Measurements from ENCODE around the gene LAMA5. TPM values are rescaled to one million over a fixed set of nuclear protein-coding genes. Genes with fewer than 3 reads are reported as not detected.

Gene LAMA5
- total and polyA plus RNA-seq, 9 donors: 30.9 to 107 (median 71.8) TPM

DNA sequence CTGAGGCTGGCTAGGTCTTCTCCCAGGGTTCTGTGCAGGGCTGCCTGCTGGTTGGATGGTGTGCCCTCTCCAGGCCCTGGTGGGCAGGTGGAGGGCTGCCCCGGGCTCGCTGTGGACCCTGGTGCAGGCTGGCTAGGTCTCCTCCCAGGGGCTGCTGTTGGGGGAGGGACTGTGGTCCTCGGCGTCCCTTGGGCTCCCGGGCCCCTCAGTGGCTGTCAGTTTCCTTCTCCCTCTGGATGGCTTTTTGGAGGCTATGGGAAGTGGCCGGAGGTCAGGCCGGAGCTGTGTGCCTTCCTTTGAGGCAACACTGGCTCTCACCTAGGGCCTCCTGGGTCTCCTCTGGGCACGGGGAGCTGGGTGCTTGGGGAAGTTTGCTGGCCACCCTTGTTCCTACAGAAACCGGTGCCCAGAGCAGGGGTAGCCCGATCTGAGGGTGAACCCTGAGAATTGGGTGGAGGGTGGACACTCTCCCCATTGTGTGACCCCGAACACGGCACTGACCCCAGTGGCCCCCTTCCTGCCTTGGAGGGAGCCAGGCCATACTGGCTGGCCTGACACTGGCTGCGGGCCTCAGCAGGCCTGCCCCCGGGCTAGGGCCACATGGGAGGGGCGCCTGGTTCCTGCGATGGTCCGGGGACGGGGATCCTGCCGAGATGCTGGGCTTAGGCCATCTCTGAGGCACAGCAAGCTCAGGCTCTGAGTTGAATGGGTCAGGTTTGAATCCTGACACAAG is 43.8 kb upstream of the LAMA5 start:
- peaks cover 5% of the 10 kb centered on the region for H3K27me3 ChIP-seq (ENCODE audit: control insufficient read depth, insufficient read depth, low read length)
- H3K9me3 ChIP-seq (replicated peaks; ENCODE audit: control insufficient read depth, low read depth, low read length): no peaks in the 10 kb centered on the region
- DNase-seq: no peak
- H3K4me1 ChIP-seq (ENCODE audit: control insufficient read depth, insufficient read depth, low read length): peaks cover 45% of the 10 kb centered on the region
- WGBS (ENCODE audit: insufficient coverage): 60% methylated on average over 13 of the region's 19 CpGs
- no peaks in the 10 kb centered on the region for H3K36me3 ChIP-seq (ENCODE audit: control insufficient read depth, insufficient read depth, low read length)
- H3K27ac ChIP-seq (ENCODE audit: low read length): no peak overlapping the region
- H3K4me3 ChIP-seq (ENCODE audit: low read length): no peak overlapping the region

- H3K36me3 ChIP-seq (ENCODE audit: control insufficient read depth, insufficient read depth, low read length): no peaks in the 10 kb centered on the region
- H3K9me3 ChIP-seq (replicated peaks; ENCODE audit: control insufficient read depth, low read depth, low read length): no peaks in the 10 kb centered on the region
- no peak overlapping the region for H3K27ac ChIP-seq (ENCODE audit: low read length)
- DNase-seq: peak; percentile 39
- H3K27me3 ChIP-seq (ENCODE audit: control insufficient read depth, insufficient read depth, low read length): peaks cover 5% of the 10 kb centered on the region
- H3K4me1 ChIP-seq (ENCODE audit: control insufficient read depth, insufficient read depth, low read length): peaks cover 51% of the 10 kb centered on the region
- no peak overlapping the region for H3K4me3 ChIP-seq (ENCODE audit: low read length)
- 7% methylated on average over 18 of the region's 30 CpGs for WGBS (ENCODE audit: insufficient coverage)
These were observed 43.0 kb upstream of the LAMA5 start for GRCh38 chr20:62409931-62410745.

GRCh38 chr20:62409086-62409853 is 42.2 kb upstream of the LAMA5 start:
- H3K27ac ChIP-seq (ENCODE audit: low read length): no peak overlapping the region
- H3K4me1 ChIP-seq (ENCODE audit: control insufficient read depth, insufficient read depth, low read length): peaks cover 51% of the 10 kb centered on the region
- H3K27me3 ChIP-seq (ENCODE audit: control insufficient read depth, insufficient read depth, low read length): peaks cover 5% of the 10 kb centered on the region
- WGBS (ENCODE audit: insufficient coverage): 81% methylated on average over 10 of the region's 12 CpGs
- no peak overlapping the region for H3K4me3 ChIP-seq (ENCODE audit: low read length)
- no peaks in the 10 kb centered on the region for H3K36me3 ChIP-seq (ENCODE audit: control insufficient read depth, insufficient read depth, low read length)
- H3K9me3 ChIP-seq (replicated peaks; ENCODE audit: control insufficient read depth, low read depth, low read length): no peaks in the 10 kb centered on the region
- DNase-seq: no peak

DNA sequence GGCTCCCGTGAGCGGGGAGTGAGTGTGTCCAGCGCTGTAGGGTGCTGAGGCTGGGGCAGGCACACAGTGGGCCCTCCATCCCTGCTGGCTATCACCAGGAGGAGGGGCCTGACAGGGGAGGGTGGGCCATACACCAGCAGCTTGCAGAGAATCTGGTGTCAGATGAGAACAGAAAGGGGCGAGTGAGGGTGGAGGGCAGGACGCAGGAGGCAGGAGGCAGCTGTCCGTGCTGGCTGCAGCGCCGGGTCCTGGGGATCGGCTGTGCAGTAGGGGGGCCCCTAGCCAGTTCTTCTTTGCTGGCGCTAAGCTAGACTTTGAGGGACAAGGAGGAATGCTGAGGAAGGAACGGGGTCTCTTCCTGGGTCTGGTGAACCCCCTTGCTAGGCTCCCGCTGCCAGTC is 41.5 kb upstream of the LAMA5 start:
- Histone ChIP-seq H3K4me1 (ENCODE audit: control insufficient read depth, insufficient read depth, low read length) (peaks cover 48% of the 10 kb centered on the region), H3K36me3 (ENCODE audit: control insufficient read depth, insufficient read depth, low read length) (no peaks in the 10 kb centered on the region), H3K9me3 (replicated peaks; ENCODE audit: control insufficient read depth, low read depth, low read length) (no peaks in the 10 kb centered on the region), H3K27ac (ENCODE audit: low read length) (no peak overlapping the region), H3K4me3 (ENCODE audit: low read length) (no peak overlapping the region), H3K27me3 (ENCODE audit: control insufficient read depth, insufficient read depth, low read length) (peaks cover 5% of the 10 kb centered on the region)
- no peak for DNase-seq
- WGBS (ENCODE audit: insufficient coverage): 49% methylated on average over 10 of the region's 12 CpGs

GRCh38 chr20:62408055-62408454 is 40.9 kb upstream of the LAMA5 start:
- H3K4me1 ChIP-seq (ENCODE audit: control insufficient read depth, insufficient read depth, low read length): peaks cover 53% of the 10 kb centered on the region
- 86% methylated on average over 14 of the region's 15 CpGs for WGBS (ENCODE audit: insufficient coverage)

DNA sequence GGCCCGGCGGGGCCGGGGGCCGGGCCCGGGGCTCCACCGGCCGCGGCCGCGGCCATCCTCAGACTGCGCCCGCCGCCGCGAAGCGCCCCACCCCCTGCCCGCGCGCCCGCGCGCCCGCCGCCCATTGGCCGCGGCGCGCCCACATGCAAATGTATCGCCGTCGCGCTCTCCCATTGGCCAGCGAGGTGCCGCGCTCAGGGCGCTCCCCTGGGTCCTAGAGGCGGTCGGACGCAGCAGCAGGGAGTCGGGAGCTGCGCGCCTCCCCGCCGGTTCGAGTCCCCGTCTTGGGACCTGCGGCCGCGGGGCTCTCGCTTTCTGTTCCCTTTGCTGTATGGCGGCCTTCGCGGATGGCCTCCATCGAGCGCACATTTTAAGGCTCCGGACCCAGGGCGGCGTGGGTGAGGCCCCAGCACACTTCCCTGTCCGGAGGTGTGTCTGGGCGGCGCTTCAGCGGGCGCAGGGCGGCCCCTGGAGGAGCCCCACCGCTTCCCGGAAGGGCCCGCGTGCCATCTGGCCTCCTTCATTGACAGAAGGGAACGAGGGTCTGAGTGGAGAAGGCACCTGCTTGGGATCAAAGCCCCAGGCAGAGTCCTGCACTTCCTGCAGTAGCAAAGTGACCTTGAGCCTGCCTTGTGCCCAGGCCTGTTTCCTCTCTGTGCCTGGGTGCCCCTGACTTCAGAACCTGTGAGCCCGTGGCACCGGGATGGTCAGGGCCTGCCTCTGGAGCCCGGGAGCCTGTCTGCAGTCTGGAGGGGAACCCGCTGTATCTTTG is 40.3 kb upstream of the LAMA5 start, which contains the start of gene CABLES2:
Gene CABLES2 (minus strand): TSS at position 65 of the 772 bp plus-strand sequence. CDS start 9 bp downstream, at position 56.
- Histone ChIP-seq H3K27me3 (ENCODE audit: control insufficient read depth, insufficient read depth, low read length) (peaks cover 5% of the 10 kb centered on the region), H3K9me3 (replicated peaks; ENCODE audit: control insufficient read depth, low read depth, low read length) (no peaks in the 10 kb centered on the region), H3K4me3 (ENCODE audit: low read length) (peak within 1 kb of the TSS; percentile 59), H3K27ac (ENCODE audit: low read length) (no peak within 1 kb of the TSS), H3K36me3 (ENCODE audit: control insufficient read depth, insufficient read depth, low read length) (no peaks in the 10 kb centered on the region), H3K4me1 (ENCODE audit: control insufficient read depth, insufficient read depth, low read length) (peaks cover 59% of the 10 kb centered on the region)
- WGBS (ENCODE audit: insufficient coverage): 5% methylated on average over 73 of the region's 73 CpGs
- peak; percentile 98 for DNase-seq

More at GRCh38 chr20:62408055-62408454, 40.9 kb upstream of the LAMA5 start:
- H3K27ac ChIP-seq (ENCODE audit: low read length): no peak overlapping the region
- DNase-seq: no peak
- peaks cover 5% of the 10 kb centered on the region for H3K27me3 ChIP-seq (ENCODE audit: control insufficient read depth, insufficient read depth, low read length)
- no peak overlapping the region for H3K4me3 ChIP-seq (ENCODE audit: low read length)
- H3K36me3 ChIP-seq (ENCODE audit: control insufficient read depth, insufficient read depth, low read length): no peaks in the 10 kb centered on the region
- no peaks in the 10 kb centered on the region for H3K9me3 ChIP-seq (replicated peaks; ENCODE audit: control insufficient read depth, low read depth, low read length)

DNA sequence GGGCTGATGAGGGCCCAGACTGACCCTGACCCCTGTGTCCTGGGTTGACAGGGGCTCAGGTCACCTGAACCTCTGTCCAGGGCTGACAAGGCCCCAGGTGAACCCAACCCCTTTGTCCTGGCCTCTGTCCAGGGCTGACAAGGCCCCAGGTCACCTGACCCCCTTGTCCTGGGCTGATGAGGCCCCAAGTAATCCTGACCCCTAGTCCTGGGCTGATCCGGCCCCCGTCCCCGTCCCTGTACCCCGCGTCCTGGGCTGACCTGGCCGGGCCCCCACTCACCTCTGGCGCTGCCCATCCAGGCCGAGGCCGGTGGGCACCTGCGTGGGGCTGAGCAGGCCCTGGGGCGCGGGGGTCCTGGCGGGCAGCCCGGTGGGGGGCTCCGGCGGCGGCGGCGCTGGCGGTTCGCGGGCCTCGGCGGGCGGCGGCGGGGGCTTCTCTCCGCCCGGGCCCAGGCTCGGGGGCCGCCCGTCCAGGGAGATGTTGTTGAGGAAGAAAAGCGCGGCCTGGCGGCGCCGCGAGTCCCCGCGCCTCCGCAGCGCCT is 39.6 kb upstream of the LAMA5 start:
- Histone ChIP-seq H3K36me3 (ENCODE audit: control insufficient read depth, insufficient read depth, low read length) (no peaks in the 10 kb centered on the region), H3K4me1 (ENCODE audit: control insufficient read depth, insufficient read depth, low read length) (peaks cover 60% of the 10 kb centered on the region), H3K4me3 (ENCODE audit: low read length) (peak overlapping the region; percentile 59), H3K27ac (ENCODE audit: low read length) (no peak overlapping the region), H3K9me3 (replicated peaks; ENCODE audit: control insufficient read depth, low read depth, low read length) (no peaks in the 10 kb centered on the region), H3K27me3 (ENCODE audit: control insufficient read depth, insufficient read depth, low read length) (peaks cover 5% of the 10 kb centered on the region)
- WGBS (ENCODE audit: insufficient coverage): under 1% methylated on average over 40 of the region's 42 CpGs
- no peak for DNase-seq

- Histone ChIP-seq H3K27me3 (ENCODE audit: control insufficient read depth, insufficient read depth, low read length) (peaks cover 5% of the 10 kb centered on the region), H3K4me1 (ENCODE audit: control insufficient read depth, insufficient read depth, low read length) (peaks cover 60% of the 10 kb centered on the region), H3K9me3 (replicated peaks; ENCODE audit: control insufficient read depth, low read depth, low read length) (no peaks in the 10 kb centered on the region), H3K36me3 (ENCODE audit: control insufficient read depth, insufficient read depth, low read length) (no peaks in the 10 kb centered on the region), H3K4me3 (ENCODE audit: low read length) (peak overlapping the region; percentile 59), H3K27ac (ENCODE audit: low read length) (no peak overlapping the region)
- DNase-seq: no peak
- WGBS (ENCODE audit: insufficient coverage): 58% methylated on average over 9 of the region's 10 CpGs
These were observed 38.9 kb upstream of the LAMA5 start for GRCh38 chr20:62405981-62406513.
